HFF-Myc (cell line): ENCODE measurements around the gene RNF43.

Experiments
- DNase-seq: peaks from one replicate; pipeline ENCODE4 v3.0.0-alpha.2; 2011; ENCODE audit warnings: low read depth; ENCODE audit errors: extremely low read depth
- H3K4me3 ChIP-seq: replicated peaks from 2 replicates; pipeline ENCODE4 v1.5.1; 2011; ENCODE audit warnings: low read depth, mild to moderate bottlenecking, control low read depth, low read length
- CTCF ChIP-seq: IDR thresholded peaks from 2 replicates; pipeline ENCODE4 v1.5.1; 2012; ENCODE audit warnings: mild to moderate bottlenecking, low read depth, low read length, control low read depth; ENCODE audit errors: missing control alignments

Gene RNF43

GRCh38 chr17:58410714-58411407, 6.5 kb downstream of the RNF43 start:
- TF ChIP-seq CTCF = no peak
- H3K4me3 ChIP-seq = no peak overlapping the region
- DNase-seq = no peak

- no peak for TF ChIP-seq CTCF
- no peak for DNase-seq
- H3K4me3 ChIP-seq = no peak overlapping the region
Observed at GRCh38 chr17:58409432-58409831, 7.9 kb downstream of the RNF43 start.

GRCh38 chr17:58403311-58403710, 14.0 kb downstream of the RNF43 start:
- TF ChIP-seq CTCF = no peak

GRCh38 chr17:58402679-58403078, 14.7 kb downstream of the RNF43 start:
- no peak for DNase-seq
- H3K4me3 ChIP-seq = no peak overlapping the region
- no peak for TF ChIP-seq CTCF

More at GRCh38 chr17:58403311-58403710, 14.0 kb downstream of the RNF43 start:
- no peak overlapping the region for H3K4me3 ChIP-seq
- DNase-seq = no peak

GRCh38 chr17:58402047-58402446, 15.3 kb downstream of the RNF43 start:
- no peak for DNase-seq
- no peak for TF ChIP-seq CTCF
- no peak overlapping the region for H3K4me3 ChIP-seq

GRCh38 chr17:58401287-58401686, 16.0 kb downstream of the RNF43 start:
- no peak for TF ChIP-seq CTCF
- H3K4me3 ChIP-seq = no peak overlapping the region
- no peak for DNase-seq

- TF ChIP-seq CTCF = no peak
- H3K4me3 ChIP-seq = no peak overlapping the region
- no peak for DNase-seq
Observed at GRCh38 chr17:58400826-58401225, 16.5 kb downstream of the RNF43 start.
